H9 (cell line): ENCODE measurements around the gene COX7A2L. TPM values are rescaled to one million over a fixed set of nuclear protein-coding genes. Genes with fewer than 3 reads are reported as not detected.

Experiments
- DNase-seq: peaks from one replicate; pipeline ENCODE4 v3.0.0-alpha.2; 2017
- H2AFZ ChIP-seq: one replicate; pipeline ENCODE4 v1.6.1; 2013; ENCODE audit warnings: mild to moderate bottlenecking, low read length, control low read depth, moderate library complexity
- H2AK5ac ChIP-seq: 2 replicates; pipeline ENCODE4 v1.6.1; 2013; ENCODE audit warnings: low read length, control low read depth, mixed read lengths; ENCODE audit not compliant: insufficient read length
- H2BK120ac ChIP-seq: one replicate; pipeline ENCODE4 v1.6.1; 2013; ENCODE audit warnings: low read depth, mild to moderate bottlenecking, low read length, control low read depth, inconsistent platforms; ENCODE audit not compliant: poor library complexity, severe bottlenecking
- H2BK12ac ChIP-seq: 2 replicates; pipeline ENCODE4 v1.6.1; 2013; ENCODE audit warnings: low read length, control low read depth, mixed read lengths, low read depth; ENCODE audit not compliant: insufficient read length
- H2BK15ac ChIP-seq: 2 replicates; pipeline ENCODE4 v1.6.1; 2013; ENCODE audit warnings: low read depth, low read length, control low read depth
- H2BK20ac ChIP-seq: one replicate; pipeline ENCODE4 v1.6.1; 2013; ENCODE audit warnings: low read depth, mild to moderate bottlenecking, low read length, control low read depth, inconsistent platforms; ENCODE audit not compliant: poor library complexity, severe bottlenecking
- H2BK5ac ChIP-seq: 2 replicates; pipeline ENCODE4 v1.6.1; 2013; ENCODE audit warnings: low read length, control low read depth, mixed read lengths; ENCODE audit not compliant: insufficient read length
- H3K14ac ChIP-seq: 2 replicates; pipeline ENCODE4 v1.6.1; 2013; ENCODE audit warnings: low read length, control low read depth; ENCODE audit not compliant: insufficient read depth
- H3K18ac ChIP-seq: 2 replicates; pipeline ENCODE4 v1.6.1; 2013; ENCODE audit warnings: low read depth, mild to moderate bottlenecking, mixed read lengths, low read length, control low read depth; ENCODE audit not compliant: insufficient read length
- H3K23ac ChIP-seq: 2 replicates; pipeline ENCODE4 v1.6.1; 2013; ENCODE audit warnings: low read length, control low read depth, mixed read lengths, low read depth; ENCODE audit not compliant: insufficient read length
- H3K23me2 ChIP-seq: 2 replicates; pipeline ENCODE4 v1.6.1; 2013; ENCODE audit warnings: low read depth, mild to moderate bottlenecking, mixed read lengths, low read length, control low read depth; ENCODE audit not compliant: insufficient read length, poor library complexity, severe bottlenecking
- H3K27ac ChIP-seq: 2 replicates; pipeline ENCODE4 v1.5.1; 2013; ENCODE audit warnings: low read length, control low read depth, mixed read lengths, low read depth; ENCODE audit not compliant: insufficient read length
- H3K27me3 ChIP-seq: 2 replicates; pipeline ENCODE4 v1.6.1; 2013; ENCODE audit warnings: low read length, control low read depth, inconsistent platforms; ENCODE audit not compliant: insufficient read depth
- H3K4ac ChIP-seq: 2 replicates; pipeline ENCODE4 v1.6.1; 2013; ENCODE audit warnings: low read depth, mild to moderate bottlenecking, control low read depth, inconsistent platforms, low read length, moderate library complexity
- H3K4me1 ChIP-seq: 2 replicates; pipeline ENCODE4 v1.6.1; 2013; ENCODE audit warnings: low read length, control low read depth, inconsistent platforms; ENCODE audit not compliant: insufficient read depth
- H3K4me2 ChIP-seq: 2 replicates; pipeline ENCODE4 v1.6.1; 2013; ENCODE audit warnings: low read length, control low read depth, mixed read lengths; ENCODE audit not compliant: insufficient read length, insufficient read depth
- H3K56ac ChIP-seq: 2 replicates; pipeline ENCODE4 v1.6.1; 2013; ENCODE audit warnings: low read depth, mild to moderate bottlenecking, mixed read lengths, low read length, control low read depth; ENCODE audit not compliant: insufficient read length
- H3K79me1 ChIP-seq: 2 replicates; pipeline ENCODE4 v1.6.1; 2013; ENCODE audit warnings: low read depth, mild to moderate bottlenecking, moderate library complexity, low read length, control low read depth, inconsistent platforms; ENCODE audit not compliant: insufficient read depth, poor library complexity, severe bottlenecking
- H3K79me2 ChIP-seq: 2 replicates; pipeline ENCODE4 v1.6.1; 2013; ENCODE audit warnings: low read length, control low read depth, inconsistent platforms; ENCODE audit not compliant: insufficient read depth
- H3K9ac ChIP-seq: 2 replicates; pipeline ENCODE4 v1.6.1; 2013; ENCODE audit warnings: low read length, control low read depth, mixed read lengths; ENCODE audit not compliant: insufficient read length; ENCODE audit errors: extremely low read depth
- H3K9me3 ChIP-seq: one replicate; pipeline ENCODE4 v1.6.1; 2013; ENCODE audit warnings: low read depth, low read length, inconsistent platforms; ENCODE audit not compliant: control insufficient read depth
- H3T11ph ChIP-seq: one replicate; pipeline ENCODE4 v1.6.1; 2013; ENCODE audit warnings: mild to moderate bottlenecking, low read length, control low read depth, inconsistent platforms
- H4K20me1 ChIP-seq: one replicate; pipeline ENCODE4 v1.6.1; 2013; ENCODE audit not compliant: control insufficient read depth, insufficient read length, insufficient read depth
- H4K5ac ChIP-seq: 2 replicates; pipeline ENCODE4 v1.6.1; 2013; ENCODE audit warnings: low read depth, mild to moderate bottlenecking, mixed read lengths, low read length, control low read depth; ENCODE audit not compliant: insufficient read length
- H4K8ac ChIP-seq: replicated peaks from 2 replicates; pipeline ENCODE4 v1.6.1; 2013; ENCODE audit warnings: low read length, control low read depth, mixed read lengths, low read depth; ENCODE audit not compliant: insufficient read length
- H4K91ac ChIP-seq: 2 replicates; pipeline ENCODE4 v1.6.1; 2013; ENCODE audit warnings: low read depth, mild to moderate bottlenecking, moderate library complexity, mixed read lengths, low read length, control low read depth; ENCODE audit not compliant: insufficient read length
- H3K27ac Mint-ChIP-seq, 3 experiments: 2 replicates in 2 of 3; 3 replicates in 1 of 3; pipeline ENCODE4 v1.8.0; 2020 to 2021; ENCODE audit warnings: mixed read lengths in 3 of 3, mild to moderate bottlenecking in 1 of 3, moderate library complexity in 1 of 3
- H3K27me3 Mint-ChIP-seq: 2 replicates; pipeline ENCODE4 v1.8.0; 2021; ENCODE audit warnings: low read depth, mild to moderate bottlenecking, moderate library complexity, mixed read lengths
- H3K36me3 Mint-ChIP-seq, 3 experiments: 2 replicates in 2 of 3; 3 replicates in 1 of 3; pipeline ENCODE4 v1.8.0; 2020 to 2021; ENCODE audit warnings: low read depth in 3 of 3, mixed read lengths in 3 of 3; ENCODE audit not compliant: insufficient read depth in 1 of 3
- H3K4me1 Mint-ChIP-seq, 2 experiments: 2 replicates each; pipeline ENCODE4 v1.8.0; 2020; ENCODE audit warnings: mixed read lengths in 2 of 2
- H3K4me3 Mint-ChIP-seq, 2 experiments: 2 replicates in 1 of 2; 3 replicates in 1 of 2; pipeline ENCODE4 v1.8.0; 2020 to 2021; ENCODE audit warnings: mild to moderate bottlenecking in 2 of 2, mixed read lengths in 2 of 2, moderate library complexity in 1 of 2
- H3K9me3 Mint-ChIP-seq, 2 experiments: 2 replicates in 1 of 2; 3 replicates in 1 of 2; pipeline ENCODE4 v1.8.0; 2020; ENCODE audit warnings: mild to moderate bottlenecking in 2 of 2, mixed read lengths in 2 of 2, moderate library complexity in 1 of 2
- WGBS: extraction: QIAGEN DNeasy Blood & Tissue Kit; methylation state at CpG from one replicate; pipeline ENCODE4 v1.1.7; 2013; ENCODE audit warnings: missing lambda C conversion rate, low lambda C conversion rate, mixed read lengths; ENCODE audit not compliant: insufficient read length; ENCODE audit errors: extremely low coverage; 5-methylcytosine and 5-hydroxymethylcytosine counted together
- total RNA-seq: library from RNA; stranded (reverse); gene quantifications from 2 replicates; pipeline ENCODE4 v1.2.1, GENCODE V29; 2021
- TF ChIP-seq, protein P1 (sequence below): fragments of 200-600 bp; sonication (generic); conservative IDR thresholded peaks from 3 replicates; pipeline ENCODE4 v1.8.0; 2021; ENCODE audit warnings: antibody characterized with exemption, mild to moderate bottlenecking

The COX7A2L gene
- total RNA-seq, 1 experiment from 2014 or later = 102 TPM

DNA sequence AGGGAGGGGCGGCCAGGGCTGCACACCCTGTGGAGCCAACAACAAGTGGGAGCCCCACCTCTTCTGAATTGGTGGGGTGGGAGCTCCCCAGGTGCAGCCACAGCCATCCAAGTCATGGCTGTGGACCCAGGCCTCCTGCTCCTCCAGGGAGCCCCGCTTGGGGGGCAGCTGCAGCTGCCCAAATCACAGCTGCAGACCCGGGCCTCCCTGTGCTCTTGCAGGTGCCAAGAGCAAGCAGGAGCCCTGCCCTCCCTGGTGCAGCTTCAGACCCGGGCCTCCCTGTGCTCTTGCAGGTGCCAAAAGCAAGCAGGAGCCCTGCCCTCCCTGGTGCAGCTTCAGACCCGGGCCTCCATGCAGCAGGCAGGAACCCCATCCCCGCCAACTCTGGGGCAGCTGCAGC lies 46.5 kb upstream of the COX7A2L start:
- Histone ChIP-seq H3K27me3 (no peaks in the 10 kb centered on the region), H2BK15ac (no peak overlapping the region), H3K14ac (no peak overlapping the region; the same call in 1 of the 2 replicates), H4K5ac (no peak overlapping the region), H3K4ac (no peak overlapping the region), H2AFZ (no peak overlapping the region), H3K56ac (no peak overlapping the region), H3K23ac (no peak overlapping the region), H2BK20ac (no peak overlapping the region), H4K91ac (no peak overlapping the region), H3K4me2 (no peak overlapping the region), H4K20me1 (no peaks in the 10 kb centered on the region), H2BK12ac (no peak overlapping the region), H3K9ac (no peak overlapping the region), H3K27ac (no peak overlapping the region), H3T11ph (no peak overlapping the region), H3K79me1 (no peaks in the 10 kb centered on the region), H3K23me2 (no peaks in the 10 kb centered on the region), H3K18ac (no peak overlapping the region), H3K4me1 (no peaks in the 10 kb centered on the region), H4K8ac (no peak overlapping the region), H3K79me2 (no peaks in the 10 kb centered on the region), H2AK5ac (no peak overlapping the region), H3K9me3 (no peaks in the 10 kb centered on the region), H2BK5ac (no peak overlapping the region), H2BK120ac (no peak overlapping the region)
- DNase-seq = no peak
- TF ChIP-seq, protein P1, sequence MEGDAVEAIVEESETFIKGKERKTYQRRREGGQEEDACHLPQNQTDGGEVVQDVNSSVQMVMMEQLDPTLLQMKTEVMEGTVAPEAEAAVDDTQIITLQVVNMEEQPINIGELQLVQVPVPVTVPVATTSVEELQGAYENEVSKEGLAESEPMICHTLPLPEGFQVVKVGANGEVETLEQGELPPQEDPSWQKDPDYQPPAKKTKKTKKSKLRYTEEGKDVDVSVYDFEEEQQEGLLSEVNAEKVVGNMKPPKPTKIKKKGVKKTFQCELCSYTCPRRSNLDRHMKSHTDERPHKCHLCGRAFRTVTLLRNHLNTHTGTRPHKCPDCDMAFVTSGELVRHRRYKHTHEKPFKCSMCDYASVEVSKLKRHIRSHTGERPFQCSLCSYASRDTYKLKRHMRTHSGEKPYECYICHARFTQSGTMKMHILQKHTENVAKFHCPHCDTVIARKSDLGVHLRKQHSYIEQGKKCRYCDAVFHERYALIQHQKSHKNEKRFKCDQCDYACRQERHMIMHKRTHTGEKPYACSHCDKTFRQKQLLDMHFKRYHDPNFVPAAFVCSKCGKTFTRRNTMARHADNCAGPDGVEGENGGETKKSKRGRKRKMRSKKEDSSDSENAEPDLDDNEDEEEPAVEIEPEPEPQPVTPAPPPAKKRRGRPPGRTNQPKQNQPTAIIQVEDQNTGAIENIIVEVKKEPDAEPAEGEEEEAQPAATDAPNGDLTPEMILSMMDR = no peak
- Mint-ChIP-seq H3K27ac (no peak overlapping the region), H3K9me3 (peaks cover 11% of the 10 kb centered on the region in 2 experiments; a peak in 4 of 5 replicates), H3K36me3 (peaks cover 16 to 28% (median 17%) of the 10 kb centered on the region in 3 experiments), H3K4me1 (no peaks in the 10 kb centered on the region), H3K27me3 (no peaks in the 10 kb centered on the region; the same call in 1 of the 2 replicates), H3K4me3 (no peak overlapping the region)
- no CpG with 5 or more reads among the region's 6 CpGs for WGBS
